GM23248 (cell line): Measurements from ENCODE around the gene TBC1D1.

Source experiments
- EZH2 ChIP-seq: fragments of 200-600 bp; sonication (generic); IDR thresholded peaks from 2 replicates; pipeline ENCODE4 v1.6.1; 2018; ENCODE audit warnings: antibody characterized with exemption, mild to moderate bottlenecking; ENCODE audit not compliant: insufficient read depth, poor library complexity, severe bottlenecking
- EZH2phosphoT487 ChIP-seq: fragments of 200-600 bp; sonication (generic); IDR thresholded peaks from 2 replicates; pipeline ENCODE4 v1.6.1; 2018; ENCODE audit warnings: antibody characterized with exemption, moderate library complexity, mild to moderate bottlenecking, low read depth; ENCODE audit not compliant: insufficient read depth

DNA sequence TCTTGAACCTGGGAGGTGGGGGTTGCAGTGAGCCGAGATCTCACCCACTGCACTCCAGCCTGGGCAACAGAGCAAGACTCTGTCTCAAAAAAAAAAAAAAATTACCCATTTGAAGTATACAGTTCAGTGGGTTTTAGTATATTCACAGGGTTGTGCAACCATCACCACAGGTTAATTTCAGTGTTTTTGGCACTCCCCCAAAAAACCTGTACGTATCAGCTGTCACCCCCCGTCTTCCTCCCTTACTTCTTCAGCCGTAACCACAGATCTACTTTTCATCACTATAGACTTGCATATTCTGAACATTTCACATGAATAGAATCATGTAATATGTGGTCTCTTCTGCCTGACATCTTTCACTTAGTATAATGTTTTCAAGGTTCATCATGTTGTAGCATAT lies 57.7 kb downstream of the TBC1D1 start:
- TF ChIP-seq EZH2 (no peak), EZH2phosphoT487 (no peak)
